Central memory CD8-positive, alpha-beta T cell (primary cell): ENCODE data around the gene S100A9.
"Not testable (repeated sequence)": the region's sequence is repeated elsewhere in the genome, so short reads cannot be mapped to it uniquely, and the experiment has no call there.

Source experiments
- ATAC-seq: fragments of 150-1000 bp; cut with Tn5 transposase; replicated peaks from 2 replicates; pipeline ENCODE4 v1.10.0; 2022; ENCODE audit warnings: mild to moderate bottlenecking, moderate FRiP score, moderate number of reproducible peaks; ENCODE audit not compliant: poor library complexity, severe bottlenecking; ENCODE audit errors: extremely low read depth
- DNase-seq, 2 donors: peaks; one replicate each; pipeline ENCODE4 v3.0.0; 2021; ENCODE audit warnings: low spot score in 2 of 2
- H3K27ac Mint-ChIP-seq: one replicate; pipeline ENCODE4 v1.8.0; 2022; ENCODE audit warnings: low read depth, mild to moderate bottlenecking, moderate library complexity, mixed read lengths
- H3K27me3 Mint-ChIP-seq: one replicate; pipeline ENCODE4 v1.8.0; 2022; ENCODE audit warnings: mixed read lengths
- H3K36me3 Mint-ChIP-seq: one replicate; pipeline ENCODE4 v1.8.0; 2022; ENCODE audit warnings: mild to moderate bottlenecking, moderate library complexity, mixed read lengths; ENCODE audit not compliant: insufficient read depth
- H3K4me1 Mint-ChIP-seq: one replicate; pipeline ENCODE4 v1.8.0; 2022; ENCODE audit warnings: mixed read lengths
- H3K4me3 Mint-ChIP-seq: one replicate; pipeline ENCODE4 v1.8.0; 2022; ENCODE audit warnings: mild to moderate bottlenecking, moderate library complexity, mixed read lengths
- H3K9me3 Mint-ChIP-seq: one replicate; pipeline ENCODE4 v1.8.0; 2022; ENCODE audit warnings: mixed read lengths

Gene S100A9

DNA sequence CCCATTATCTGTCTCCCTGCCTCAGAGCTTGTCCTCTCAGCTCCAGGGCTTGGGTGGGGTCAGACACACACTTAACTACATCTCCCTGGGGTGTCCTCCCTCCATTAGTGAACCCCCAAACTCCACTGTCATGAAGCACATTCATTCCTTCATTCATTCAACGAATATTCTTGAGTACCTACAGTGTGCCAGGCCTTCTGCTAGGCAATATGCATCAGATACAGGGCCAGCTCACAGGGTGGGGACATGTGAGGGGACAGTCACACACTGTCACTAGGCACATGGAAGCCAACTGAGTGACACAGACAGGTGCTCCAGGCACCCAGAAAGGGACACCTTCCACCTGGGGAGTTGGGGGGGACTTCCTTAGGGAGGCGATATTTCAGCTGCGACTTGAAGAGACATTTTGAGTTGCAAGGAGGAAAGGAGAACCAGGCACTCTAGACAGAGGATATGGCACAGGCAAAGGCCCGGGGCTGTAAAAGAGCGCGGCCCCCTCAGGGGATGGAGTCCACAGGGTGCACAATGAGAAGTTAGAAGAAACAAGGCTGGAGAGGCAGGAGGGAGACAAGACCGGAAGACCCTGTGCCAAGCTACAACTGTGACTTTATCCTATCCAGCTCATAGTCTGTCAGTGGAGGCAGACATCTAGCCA, 41.9 kb downstream of the S100A9 start:
- H3K36me3 Mint-ChIP-seq: no peaks in the 10 kb centered on the region
- ATAC-seq (no peak), DNase-seq (no peak)
- no peak overlapping the region for H3K4me3 Mint-ChIP-seq
- H3K27me3 Mint-ChIP-seq: peaks cover 58% of the 10 kb centered on the region
- no peaks in the 10 kb centered on the region for H3K4me1 Mint-ChIP-seq
- no peak overlapping the region for H3K27ac Mint-ChIP-seq
- H3K9me3 Mint-ChIP-seq: no peaks in the 10 kb centered on the region

- ATAC-seq: no peak
- Mint-ChIP-seq H3K27ac (no peak overlapping the region), H3K4me1 (no peaks in the 10 kb centered on the region)
These were observed 42.6 kb downstream of the S100A9 start for GRCh38 chr1:153400244-153400643.

GRCh38 chr1:153401461-153401860, 43.8 kb downstream of the S100A9 start:
- Mint-ChIP-seq H3K36me3 (no peaks in the 10 kb centered on the region), H3K27me3 (peaks cover 49% of the 10 kb centered on the region), H3K9me3 (no peaks in the 10 kb centered on the region), H3K4me1 (peaks cover 1% of the 10 kb centered on the region), H3K27ac (no peak overlapping the region), H3K4me3 (no peak overlapping the region)
- DNase-seq (peak in 1 of 2 donors; percentile 0), ATAC-seq (no peak)

More at GRCh38 chr1:153400244-153400643, 42.6 kb downstream of the S100A9 start:
- no peaks in the 10 kb centered on the region for H3K36me3 Mint-ChIP-seq
- H3K4me3 Mint-ChIP-seq: no peak overlapping the region
- peaks cover 51% of the 10 kb centered on the region for H3K27me3 Mint-ChIP-seq
- H3K9me3 Mint-ChIP-seq: no peaks in the 10 kb centered on the region
- DNase-seq: peak in 1 of 2 donors; percentile 5

GRCh38 chr1:153402226-153402625, 44.6 kb downstream of the S100A9 start:
- DNase-seq (peak in 1 of 2 donors; percentile 8), ATAC-seq (no peak)
- no peaks in the 10 kb centered on the region for H3K9me3 Mint-ChIP-seq
- no peak overlapping the region for H3K27ac Mint-ChIP-seq
- no peaks in the 10 kb centered on the region for H3K36me3 Mint-ChIP-seq
- peaks cover 5% of the 10 kb centered on the region for H3K4me1 Mint-ChIP-seq
- H3K27me3 Mint-ChIP-seq: peaks cover 48% of the 10 kb centered on the region
- no peak overlapping the region for H3K4me3 Mint-ChIP-seq

- Mint-ChIP-seq H3K27me3 (peaks cover 52% of the 10 kb centered on the region), H3K4me3 (no peak overlapping the region), H3K27ac (no peak overlapping the region), H3K9me3 (no peaks in the 10 kb centered on the region), H3K36me3 (no peaks in the 10 kb centered on the region), H3K4me1 (peaks cover 5% of the 10 kb centered on the region)
- peak in 1 of 2 donors; percentile 0 for DNase-seq
- ATAC-seq: no peak
These were observed 45.9 kb downstream of the S100A9 start for GRCh38 chr1:153403421-153404085.

- H3K27ac Mint-ChIP-seq: no peak overlapping the region
- no peak for ATAC-seq
These were observed 46.5 kb downstream of the S100A9 start for GRCh38 chr1:153404086-153404635.

DNA sequence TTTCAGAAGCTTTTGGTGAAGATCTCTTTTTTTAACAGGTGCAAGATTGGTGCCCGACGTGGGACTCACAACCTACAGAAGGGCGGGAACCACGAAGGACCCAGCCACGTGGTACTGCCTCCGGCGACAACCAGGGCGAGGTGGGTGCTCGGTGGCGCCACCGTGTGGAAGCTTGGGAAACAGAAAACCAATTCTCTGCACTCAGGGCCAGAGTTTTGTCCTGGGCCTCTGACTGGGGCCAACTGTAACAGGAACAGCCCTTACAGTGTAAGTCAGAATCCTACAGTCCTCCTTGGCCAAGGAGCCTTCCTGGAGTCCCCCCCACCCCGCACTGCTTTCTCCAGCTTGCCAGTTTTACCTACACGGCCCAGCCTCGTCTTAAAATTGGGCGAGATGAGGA, 47.1 kb downstream of the S100A9 start:
- Mint-ChIP-seq H3K27me3 (peaks cover 52% of the 10 kb centered on the region), H3K27ac (no peak overlapping the region), H3K4me1 (peaks cover 5% of the 10 kb centered on the region), H3K9me3 (no peaks in the 10 kb centered on the region), H3K4me3 (no peak overlapping the region), H3K36me3 (no peaks in the 10 kb centered on the region)
- DNase-seq (peak; percentile 22 to 31), ATAC-seq (no peak)

More at GRCh38 chr1:153404086-153404635, 46.5 kb downstream of the S100A9 start:
- no peaks in the 10 kb centered on the region for H3K36me3 Mint-ChIP-seq
- peaks cover 5% of the 10 kb centered on the region for H3K4me1 Mint-ChIP-seq
- peak in 1 of 2 donors; percentile 4 for DNase-seq
- no peak overlapping the region for H3K4me3 Mint-ChIP-seq
- H3K9me3 Mint-ChIP-seq: no peaks in the 10 kb centered on the region
- peaks cover 52% of the 10 kb centered on the region for H3K27me3 Mint-ChIP-seq

DNA sequence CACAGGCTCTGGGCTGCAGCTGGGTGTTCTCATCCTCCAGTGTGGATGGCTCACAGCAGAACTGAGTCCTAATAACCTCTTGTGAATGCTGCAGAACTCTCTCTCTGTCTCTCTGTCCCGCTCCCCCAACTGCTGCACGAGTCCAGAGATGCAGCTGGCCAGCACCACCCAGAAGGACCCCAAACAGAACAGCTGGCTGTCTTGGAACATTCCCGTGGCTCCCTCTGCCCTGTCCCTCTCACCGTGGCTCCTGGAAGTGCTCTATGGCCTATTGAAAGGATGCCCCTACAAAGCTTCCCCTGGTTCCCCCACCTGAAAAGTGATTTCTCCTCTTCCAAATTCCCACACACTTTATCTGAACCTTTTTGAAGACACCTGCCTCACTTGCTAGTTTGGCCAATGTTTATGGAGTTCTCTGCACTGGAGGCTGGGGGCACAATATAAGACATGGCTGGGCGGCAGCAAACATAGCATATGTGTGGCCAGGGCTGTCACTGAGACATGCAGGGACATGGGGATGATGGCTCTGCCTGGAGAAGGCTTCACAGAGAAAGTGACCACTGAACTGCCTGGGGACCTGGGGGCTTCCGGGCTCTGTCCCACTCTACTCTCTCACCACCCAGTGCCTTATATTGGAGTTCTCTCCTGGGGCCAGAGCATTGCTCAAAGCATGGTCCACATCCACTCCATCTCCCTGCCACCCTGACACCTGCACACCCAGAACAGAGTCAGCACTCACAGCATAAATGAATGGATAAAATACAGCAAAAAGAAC, 48.4 kb downstream of the S100A9 start:
- H3K9me3 Mint-ChIP-seq, H3K4me3 Mint-ChIP-seq, H3K4me1 Mint-ChIP-seq, ATAC-seq, H3K27ac Mint-ChIP-seq, H3K36me3 Mint-ChIP-seq: not testable (repeated sequence)
- H3K27me3 Mint-ChIP-seq: peaks cover 58% of the 10 kb centered on the region
- DNase-seq: peak in 1 of 2 donors; percentile 5

- H3K4me3 Mint-ChIP-seq, H3K27ac Mint-ChIP-seq, H3K9me3 Mint-ChIP-seq, ATAC-seq, H3K4me1 Mint-ChIP-seq, H3K36me3 Mint-ChIP-seq: not testable (repeated sequence)
- DNase-seq: peak in 1 of 2 donors; percentile 8
- peaks cover 67% of the 10 kb centered on the region for H3K27me3 Mint-ChIP-seq
These were observed 49.6 kb downstream of the S100A9 start for GRCh38 chr1:153407274-153407673.
